BLaER1 (cell line): ENCODE results near the gene SAMD4A.

Source experiments
- H3K27ac ChIP-seq: shearing (Covaris generic); formaldehyde crosslinking; 2 replicates; pipeline ENCODE4 v1.8.1; 2022
- H3K27me3 ChIP-seq: shearing (Covaris generic); formaldehyde crosslinking; 2 replicates; pipeline ENCODE4 v1.8.1; 2022
- H3K36me3 ChIP-seq: shearing (Covaris generic); formaldehyde crosslinking; 2 replicates; pipeline ENCODE4 v1.8.1; 2022
- H3K4me1 ChIP-seq: shearing (Covaris generic); formaldehyde crosslinking; 2 replicates; pipeline ENCODE4 v1.8.1; 2022
- H3K4me2 ChIP-seq: shearing (Covaris generic); formaldehyde crosslinking; 2 replicates; pipeline ENCODE4 v1.8.1; 2022
- H3K4me3 ChIP-seq: shearing (Covaris generic); formaldehyde crosslinking; 2 replicates; pipeline ENCODE4 v1.8.1; 2022
- H3K9ac ChIP-seq: shearing (Covaris generic); formaldehyde crosslinking; 2 replicates; pipeline ENCODE4 v1.8.1; 2022
- H3K9me3 ChIP-seq: shearing (Covaris generic); formaldehyde crosslinking; 2 replicates; pipeline ENCODE4 v1.8.1; 2022
- H4K20me1 ChIP-seq: shearing (Covaris generic); formaldehyde crosslinking; 2 replicates; pipeline ENCODE4 v1.8.1; 2022
- Cebpa-rat ChIP-seq: shearing (Covaris generic); IDR thresholded peaks from 2 replicates; pipeline ENCODE4 v1.8.1; 2022

The SAMD4A gene

GRCh38 chr14:54577494-54577893, 10.6 kb downstream of the SAMD4A start:
- H3K27me3 ChIP-seq, result no peaks in the 10 kb centered on the region
- no peak overlapping the region for H3K9ac ChIP-seq
- H3K4me3 ChIP-seq, result no peak overlapping the region
- H4K20me1 ChIP-seq, result peaks cover 91% of the 10 kb centered on the region
- no peaks in the 10 kb centered on the region for H3K4me1 ChIP-seq
- TF ChIP-seq Cebpa-rat, result no peak
- no peak overlapping the region for H3K4me2 ChIP-seq
- peaks cover 87% of the 10 kb centered on the region for H3K36me3 ChIP-seq
- no peak overlapping the region for H3K27ac ChIP-seq
- H3K9me3 ChIP-seq, result peaks cover 13% of the 10 kb centered on the region

- no peaks in the 10 kb centered on the region for H3K27me3 ChIP-seq
- H3K9ac ChIP-seq, result no peak overlapping the region
- no peak overlapping the region for H3K4me3 ChIP-seq
- no peaks in the 10 kb centered on the region for H3K4me1 ChIP-seq
- peaks cover 96% of the 10 kb centered on the region for H4K20me1 ChIP-seq
- H3K9me3 ChIP-seq, result peaks cover 8% of the 10 kb centered on the region
- H3K4me2 ChIP-seq, result no peak overlapping the region
- no peak for TF ChIP-seq Cebpa-rat
- peaks cover 88% of the 10 kb centered on the region for H3K36me3 ChIP-seq
- no peak overlapping the region for H3K27ac ChIP-seq
Observed at GRCh38 chr14:54577977-54578376, 11.0 kb downstream of the SAMD4A start.

GRCh38 chr14:54579621-54580020, 12.7 kb downstream of the SAMD4A start:
- no peak for TF ChIP-seq Cebpa-rat
- Histone ChIP-seq H3K27ac (no peak overlapping the region), H3K27me3 (no peaks in the 10 kb centered on the region), H3K36me3 (peaks cover 76% of the 10 kb centered on the region), H4K20me1 (peaks cover 99% of the 10 kb centered on the region), H3K9ac (no peak overlapping the region), H3K4me3 (no peak overlapping the region), H3K4me1 (no peaks in the 10 kb centered on the region), H3K4me2 (no peak overlapping the region), H3K9me3 (no peaks in the 10 kb centered on the region)

GRCh38 chr14:54580933-54581332, 14.0 kb downstream of the SAMD4A start:
- Histone ChIP-seq H3K9me3 (peaks cover 7% of the 10 kb centered on the region; the same call in 1 of the 2 replicates), H4K20me1 (peaks cover 86% of the 10 kb centered on the region), H3K27ac (no peak overlapping the region), H3K27me3 (no peaks in the 10 kb centered on the region), H3K4me1 (no peaks in the 10 kb centered on the region), H3K36me3 (peaks cover 70% of the 10 kb centered on the region), H3K4me2 (no peak overlapping the region), H3K4me3 (no peak overlapping the region), H3K9ac (no peak overlapping the region)
- TF ChIP-seq Cebpa-rat, result no peak

- Histone ChIP-seq H3K4me2 (no peak overlapping the region), H3K4me3 (no peak overlapping the region), H3K9me3 (peaks cover 18% of the 10 kb centered on the region), H3K36me3 (peaks cover 62% of the 10 kb centered on the region), H3K9ac (no peak overlapping the region), H3K27me3 (no peaks in the 10 kb centered on the region), H4K20me1 (peaks cover 75% of the 10 kb centered on the region), H3K4me1 (no peaks in the 10 kb centered on the region), H3K27ac (no peak overlapping the region)
- no peak for TF ChIP-seq Cebpa-rat
Observed at GRCh38 chr14:54582334-54582733, 15.4 kb downstream of the SAMD4A start.

- Histone ChIP-seq H3K4me3 (no peak overlapping the region), H3K9ac (no peak overlapping the region), H3K27me3 (no peaks in the 10 kb centered on the region), H3K4me1 (no peaks in the 10 kb centered on the region; the same call in 1 of the 2 replicates), H4K20me1 (peaks cover 75% of the 10 kb centered on the region), H3K9me3 (peaks cover 18% of the 10 kb centered on the region), H3K4me2 (no peak overlapping the region), H3K36me3 (peaks cover 44% of the 10 kb centered on the region), H3K27ac (no peak overlapping the region)
- TF ChIP-seq Cebpa-rat, result no peak
Observed at GRCh38 chr14:54584097-54584496, 17.2 kb downstream of the SAMD4A start.

- Histone ChIP-seq H3K36me3 (peaks cover 48% of the 10 kb centered on the region), H3K4me3 (no peak overlapping the region), H4K20me1 (peaks cover 72% of the 10 kb centered on the region), H3K27ac (no peak overlapping the region), H3K9ac (no peak overlapping the region), H3K27me3 (no peaks in the 10 kb centered on the region), H3K9me3 (peaks cover 18% of the 10 kb centered on the region), H3K4me1 (no peaks in the 10 kb centered on the region; the same call in 1 of the 2 replicates), H3K4me2 (no peak overlapping the region)
- TF ChIP-seq Cebpa-rat, result no peak
Observed at GRCh38 chr14:54585214-54585613, 18.3 kb downstream of the SAMD4A start.

GRCh38 chr14:54589076-54589475, 22.1 kb downstream of the SAMD4A start:
- peaks cover 26% of the 10 kb centered on the region for H3K36me3 ChIP-seq
- peaks cover 27% of the 10 kb centered on the region for H3K9me3 ChIP-seq
- peaks cover 23% of the 10 kb centered on the region for H3K4me1 ChIP-seq
- H3K4me2 ChIP-seq, result no peak overlapping the region
- H3K9ac ChIP-seq, result no peak overlapping the region
- H4K20me1 ChIP-seq, result peaks cover 52% of the 10 kb centered on the region
- no peak overlapping the region for H3K4me3 ChIP-seq
- no peak overlapping the region for H3K27ac ChIP-seq
- no peaks in the 10 kb centered on the region for H3K27me3 ChIP-seq
- no peak for TF ChIP-seq Cebpa-rat

GRCh38 chr14:54589843-54590242, 22.9 kb downstream of the SAMD4A start:
- H3K27me3 ChIP-seq, result no peaks in the 10 kb centered on the region
- peaks cover 27% of the 10 kb centered on the region for H3K9me3 ChIP-seq
- no peak overlapping the region for H3K4me3 ChIP-seq
- no peak for TF ChIP-seq Cebpa-rat
- peaks cover 26% of the 10 kb centered on the region for H3K4me1 ChIP-seq
- peaks cover 26% of the 10 kb centered on the region for H3K36me3 ChIP-seq
- no peak overlapping the region for H3K4me2 ChIP-seq
- H3K9ac ChIP-seq, result no peak overlapping the region
- H3K27ac ChIP-seq, result no peak overlapping the region
- peaks cover 51% of the 10 kb centered on the region for H4K20me1 ChIP-seq

- H3K27ac ChIP-seq, result no peak overlapping the region
- peaks cover 26% of the 10 kb centered on the region for H3K4me1 ChIP-seq
- H3K4me2 ChIP-seq, result no peak overlapping the region
- no peak overlapping the region for H3K4me3 ChIP-seq
- H3K9me3 ChIP-seq, result peaks cover 24% of the 10 kb centered on the region
- H4K20me1 ChIP-seq, result peaks cover 51% of the 10 kb centered on the region
- no peak overlapping the region for H3K9ac ChIP-seq
- no peak for TF ChIP-seq Cebpa-rat
- no peaks in the 10 kb centered on the region for H3K27me3 ChIP-seq
- H3K36me3 ChIP-seq, result peaks cover 23% of the 10 kb centered on the region
Observed at GRCh38 chr14:54590481-54590880, 23.6 kb downstream of the SAMD4A start.

- Histone ChIP-seq H3K27me3 (no peaks in the 10 kb centered on the region), H4K20me1 (peaks cover 51% of the 10 kb centered on the region), H3K4me3 (no peak overlapping the region), H3K9ac (no peak overlapping the region), H3K4me2 (no peak overlapping the region), H3K4me1 (peaks cover 26% of the 10 kb centered on the region), H3K27ac (no peak overlapping the region), H3K36me3 (peaks cover 21% of the 10 kb centered on the region), H3K9me3 (peaks cover 22% of the 10 kb centered on the region)
- TF ChIP-seq Cebpa-rat, result no peak
Observed at GRCh38 chr14:54591461-54591860, 24.5 kb downstream of the SAMD4A start.
